MG63 (cell line): ENCODE data around the gene CACHD1. TPM values are rescaled to one million over a fixed set of nuclear protein-coding genes. Genes with fewer than 3 reads are reported as not detected.

Source experiments
- DNase-seq: peaks from one replicate; pipeline ENCODE4 v3.0.0-alpha.2; 2020
- H3K27me3 ChIP-seq: fragments of 250-450 bp; sonication (Bioruptor Pico); 2 replicates; pipeline ENCODE4 v1.5.1; 2020; ENCODE audit warnings: mild to moderate bottlenecking, moderate library complexity
- H3K36me3 ChIP-seq: fragments of 250-450 bp; sonication (Bioruptor Pico); 2 replicates; pipeline ENCODE4 v1.5.1; 2020; ENCODE audit warnings: mild to moderate bottlenecking, moderate library complexity
- H3K4me3 ChIP-seq: fragments of 250-450 bp; sonication (Bioruptor Pico); 2 replicates; pipeline ENCODE4 v1.5.1; 2020; ENCODE audit warnings: mild to moderate bottlenecking, moderate library complexity
- H3K9me3 ChIP-seq: fragments of 250-450 bp; sonication (Bioruptor Pico); 2 replicates; pipeline ENCODE4 v1.5.1; 2020; ENCODE audit warnings: mild to moderate bottlenecking, moderate library complexity
- total RNA-seq: library from RNA; depleted of rRNA; stranded (reverse); fragments of >200 nt; shearing (Covaris generic); gene quantifications from 2 replicates; pipeline ENCODE4 v1.2.3, GENCODE V29; 2014; ENCODE audit warnings: low replicate concordance

CACHD1 gene
- total RNA-seq, 1 experiment from 2014 or later: 5.7 TPM

GRCh38 chr1:64542118-64542517 is 72.2 kb downstream of the CACHD1 start:
- Histone ChIP-seq H3K9me3 (no peaks in the 10 kb centered on the region), H3K27me3 (no peaks in the 10 kb centered on the region), H3K4me3 (no peak overlapping the region), H3K36me3 (no peaks in the 10 kb centered on the region)
- DNase-seq: no peak

- DNase-seq: no peak
- no peak overlapping the region for H3K4me3 ChIP-seq
- no peaks in the 10 kb centered on the region for H3K27me3 ChIP-seq
- no peaks in the 10 kb centered on the region for H3K9me3 ChIP-seq
- no peaks in the 10 kb centered on the region for H3K36me3 ChIP-seq
Observed at GRCh38 chr1:64543831-64544230, 73.9 kb downstream of the CACHD1 start.

GRCh38 chr1:64545118-64545843 is 75.4 kb downstream of the CACHD1 start:
- H3K9me3 ChIP-seq: no peaks in the 10 kb centered on the region
- no peaks in the 10 kb centered on the region for H3K36me3 ChIP-seq
- H3K4me3 ChIP-seq: no peak overlapping the region
- no peak for DNase-seq
- no peaks in the 10 kb centered on the region for H3K27me3 ChIP-seq

- no peak for DNase-seq
- no peak overlapping the region for H3K4me3 ChIP-seq
- no peaks in the 10 kb centered on the region for H3K36me3 ChIP-seq
- no peaks in the 10 kb centered on the region for H3K9me3 ChIP-seq
- no peaks in the 10 kb centered on the region for H3K27me3 ChIP-seq
Observed at GRCh38 chr1:64546013-64546412, 76.1 kb downstream of the CACHD1 start.

- peak; percentile 61 for DNase-seq
- no peaks in the 10 kb centered on the region for H3K9me3 ChIP-seq
- no peaks in the 10 kb centered on the region for H3K36me3 ChIP-seq
- no peak overlapping the region for H3K4me3 ChIP-seq
- no peaks in the 10 kb centered on the region for H3K27me3 ChIP-seq
Observed at GRCh38 chr1:64549464-64550239, 79.7 kb downstream of the CACHD1 start.

- DNase-seq: no peak
- no peaks in the 10 kb centered on the region for H3K27me3 ChIP-seq
- H3K9me3 ChIP-seq: no peaks in the 10 kb centered on the region
- no peak overlapping the region for H3K4me3 ChIP-seq
- H3K36me3 ChIP-seq: no peaks in the 10 kb centered on the region
Observed at GRCh38 chr1:64550510-64550909, 80.6 kb downstream of the CACHD1 start.

GRCh38 chr1:64550946-64551605 is 81.1 kb downstream of the CACHD1 start:
- no peaks in the 10 kb centered on the region for H3K9me3 ChIP-seq
- H3K27me3 ChIP-seq: no peaks in the 10 kb centered on the region
- no peak overlapping the region for H3K4me3 ChIP-seq
- H3K36me3 ChIP-seq: no peaks in the 10 kb centered on the region
- DNase-seq: no peak

- no peak for DNase-seq
- H3K36me3 ChIP-seq: 0 out of 2 replicates have a peak, but pooled peaks cover under 1% of the 10 kb centered on the region
- H3K4me3 ChIP-seq: no peak overlapping the region
- no peaks in the 10 kb centered on the region for H3K9me3 ChIP-seq
- H3K27me3 ChIP-seq: no peaks in the 10 kb centered on the region
Observed at GRCh38 chr1:64553285-64553684, 83.4 kb downstream of the CACHD1 start.

- H3K4me3 ChIP-seq: no peak overlapping the region
- H3K9me3 ChIP-seq: no peaks in the 10 kb centered on the region; the same call in 1 of the 2 replicates
- H3K27me3 ChIP-seq: no peaks in the 10 kb centered on the region
- peaks cover 6% of the 10 kb centered on the region; the same call in 1 of the 2 replicates for H3K36me3 ChIP-seq
- DNase-seq: no peak
Observed at GRCh38 chr1:64555947-64556346, 86.0 kb downstream of the CACHD1 start.

- DNase-seq: no peak
- H3K4me3 ChIP-seq: no peak overlapping the region
- peaks cover 7% of the 10 kb centered on the region for H3K9me3 ChIP-seq
- H3K36me3 ChIP-seq: peaks cover 6% of the 10 kb centered on the region; the same call in 1 of the 2 replicates
- no peaks in the 10 kb centered on the region for H3K27me3 ChIP-seq
Observed at GRCh38 chr1:64561993-64562392, 92.1 kb downstream of the CACHD1 start.

GRCh38 chr1:64563958-64564565 is 94.1 kb downstream of the CACHD1 start:
- DNase-seq: no peak
- no peaks in the 10 kb centered on the region for H3K27me3 ChIP-seq
- H3K4me3 ChIP-seq: no peak overlapping the region
- peaks cover 7% of the 10 kb centered on the region for H3K9me3 ChIP-seq
- no peaks in the 10 kb centered on the region for H3K36me3 ChIP-seq

- Histone ChIP-seq H3K36me3 (no peaks in the 10 kb centered on the region), H3K9me3 (peaks cover 7% of the 10 kb centered on the region), H3K4me3 (no peak overlapping the region), H3K27me3 (no peaks in the 10 kb centered on the region)
- no peak for DNase-seq
Observed at GRCh38 chr1:64564891-64565290, 95.0 kb downstream of the CACHD1 start.

GRCh38 chr1:64567426-64568170 is 97.7 kb downstream of the CACHD1 start:
- no peaks in the 10 kb centered on the region for H3K27me3 ChIP-seq
- H3K9me3 ChIP-seq: peaks cover 3% of the 10 kb centered on the region; the same call in 1 of the 2 replicates
- no peak for DNase-seq
- no peak overlapping the region for H3K4me3 ChIP-seq
- no peaks in the 10 kb centered on the region for H3K36me3 ChIP-seq

- Histone ChIP-seq H3K4me3 (no peak overlapping the region), H3K36me3 (no peaks in the 10 kb centered on the region), H3K9me3 (no peaks in the 10 kb centered on the region; the same call in 1 of the 2 replicates), H3K27me3 (no peaks in the 10 kb centered on the region)
- no peak for DNase-seq
Observed at GRCh38 chr1:64568171-64568450, 98.2 kb downstream of the CACHD1 start.

GRCh38 chr1:64569411-64569810 is 99.5 kb downstream of the CACHD1 start:
- DNase-seq: no peak
- H3K27me3 ChIP-seq: no peaks in the 10 kb centered on the region
- no peak overlapping the region for H3K4me3 ChIP-seq

GRCh38 chr1:64570267-64570855 is 100.4 kb downstream of the CACHD1 start:
- no peak overlapping the region for H3K4me3 ChIP-seq
- DNase-seq: no peak
- no peaks in the 10 kb centered on the region for H3K27me3 ChIP-seq
- no peaks in the 10 kb centered on the region for H3K9me3 ChIP-seq
- H3K36me3 ChIP-seq: no peaks in the 10 kb centered on the region

More at GRCh38 chr1:64569411-64569810, 99.5 kb downstream of the CACHD1 start:
- Histone ChIP-seq H3K9me3 (no peaks in the 10 kb centered on the region), H3K36me3 (no peaks in the 10 kb centered on the region)
